Epidermal melanocyte (primary cell): ENCODE measurements around the gene CBX2.
"Not testable (repeated sequence)": the region's sequence is repeated elsewhere in the genome, so short reads cannot be mapped to it uniquely, and the experiment has no call there.

ENCODE experiments used
- DNase-seq: peaks from one replicate; pipeline ENCODE4 v3.0.0; 2011; ENCODE audit warnings: low spot score; ENCODE audit not compliant: insufficient read length

Gene CBX2

DNA sequence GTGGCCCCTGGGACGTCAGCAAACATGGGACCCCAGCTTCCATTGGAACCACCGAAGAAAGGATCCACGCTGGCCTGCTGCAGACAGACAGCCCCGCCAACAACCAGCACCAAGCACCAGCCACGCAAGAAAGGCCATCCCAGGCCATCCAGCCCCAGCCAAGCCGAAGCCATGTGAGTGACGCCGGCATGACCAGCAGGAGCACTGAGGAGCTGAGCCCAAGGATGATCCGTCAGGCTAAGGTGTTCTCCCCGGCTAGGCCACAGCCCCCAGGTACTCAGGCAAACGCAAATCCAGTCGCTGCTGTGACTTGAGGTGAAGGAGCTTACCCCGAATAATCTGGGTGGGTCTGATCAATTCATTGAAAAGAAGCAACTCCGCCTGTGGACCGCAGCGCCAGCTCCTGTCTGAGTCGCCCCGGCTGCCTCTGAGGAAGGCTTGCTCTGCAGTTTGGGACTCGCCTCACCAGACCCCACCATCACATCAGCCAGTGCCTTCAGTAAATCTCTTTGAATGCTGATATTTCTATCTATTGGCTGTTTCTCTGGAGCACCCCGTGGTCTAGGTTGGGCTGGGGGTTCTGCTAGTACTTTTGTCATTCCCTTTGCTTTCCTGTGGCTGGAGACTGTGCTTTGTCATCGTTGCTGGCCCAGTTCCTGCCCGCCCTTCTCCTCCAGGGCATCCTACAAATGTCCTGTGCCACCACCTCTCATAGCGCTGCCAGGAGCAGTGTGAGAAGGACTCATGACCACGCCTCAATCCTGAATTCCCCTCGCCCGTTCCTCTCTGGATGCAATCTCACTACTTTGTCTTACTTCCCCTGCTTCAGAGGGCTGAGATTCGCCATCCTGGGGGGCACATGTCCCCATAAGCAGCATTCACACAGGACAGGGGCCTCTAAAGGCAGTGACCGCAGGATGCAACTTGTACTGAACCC is 8.1 kb upstream of the CBX2 start:
- DNase-seq = no peak

GRCh38 chr17:79771276-79771675 is 6.7 kb upstream of the CBX2 start:
- DNase-seq = no peak

DNA sequence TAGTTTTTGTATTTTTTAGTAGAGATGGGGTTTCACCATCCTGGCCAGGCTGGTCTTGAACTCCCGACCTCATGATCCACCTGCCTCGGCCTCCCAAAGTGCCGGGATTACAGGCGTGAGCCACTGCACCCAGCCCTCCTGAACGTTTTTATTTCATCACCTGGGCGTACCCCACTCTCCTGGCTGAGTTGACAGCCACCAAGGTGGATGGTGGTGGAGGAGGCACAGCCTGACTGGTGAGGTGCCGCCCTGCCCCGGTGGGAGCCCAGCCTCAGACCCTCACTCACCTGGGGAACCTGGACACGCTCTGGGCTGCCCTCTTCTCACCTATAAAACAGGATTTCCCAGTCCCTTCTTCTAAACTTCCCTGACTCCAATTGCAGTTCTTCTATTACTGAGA is 5.2 kb upstream of the CBX2 start:
- not testable (repeated sequence) for DNase-seq

DNA sequence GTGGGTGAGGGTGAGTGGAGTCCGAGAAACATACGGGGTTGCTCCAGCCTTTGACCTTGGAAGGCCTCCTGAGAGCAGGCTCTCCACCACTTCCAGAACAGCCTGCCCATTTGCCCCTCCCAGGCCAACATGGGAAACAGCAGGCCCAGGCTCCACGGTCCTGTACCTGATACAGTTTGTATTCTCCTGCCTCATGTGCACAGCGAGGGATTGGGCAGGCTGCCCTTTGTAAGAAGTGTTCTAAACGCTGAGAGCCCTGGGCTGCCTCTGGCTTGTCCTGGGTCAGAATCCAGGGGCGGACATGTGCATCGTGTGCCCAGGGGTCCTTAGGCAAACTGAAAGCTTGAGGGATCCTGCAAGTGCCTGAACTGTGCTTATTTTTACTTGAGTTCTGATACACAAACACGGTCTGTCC is 3.4 kb upstream of the CBX2 start:
- no peak for DNase-seq

- no peak for DNase-seq
Measured at GRCh38 chr17:79775632-79776031, 2.3 kb upstream of the CBX2 start.

DNA sequence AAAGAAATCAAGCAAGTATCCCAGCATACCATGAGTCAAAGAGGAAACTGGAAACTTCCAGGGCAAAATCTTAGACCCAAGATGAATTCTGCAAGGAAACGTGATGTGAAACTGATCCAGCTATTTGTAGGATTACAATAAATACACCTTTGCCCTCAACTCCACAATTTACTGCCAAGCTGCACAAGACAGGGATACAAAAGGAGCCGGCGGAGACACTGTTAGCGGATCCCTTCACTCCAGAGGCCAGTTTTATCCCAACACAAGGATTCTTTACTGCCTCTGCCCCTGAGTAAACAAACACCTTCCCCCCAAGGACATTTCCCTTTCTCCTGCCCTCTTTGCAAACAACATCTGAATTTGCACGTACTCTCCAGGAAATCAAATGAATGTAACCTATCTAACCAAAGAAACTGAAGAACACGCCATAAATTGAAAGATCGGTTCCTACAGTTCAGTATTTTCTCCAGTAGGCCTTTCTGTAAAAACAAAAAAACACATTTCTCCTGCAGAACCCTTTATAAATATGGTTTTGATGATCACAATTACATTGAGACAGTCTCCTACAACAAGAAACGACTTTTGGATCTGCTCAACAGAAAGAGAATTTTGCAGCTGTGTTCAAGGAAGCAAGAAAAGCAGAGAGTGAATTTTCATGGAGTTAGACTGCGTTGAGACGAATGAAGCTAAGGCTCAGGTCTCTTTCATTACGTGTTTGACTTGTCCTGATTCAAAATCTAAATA is 1.4 kb upstream of the CBX2 start:
- DNase-seq = no peak

DNA sequence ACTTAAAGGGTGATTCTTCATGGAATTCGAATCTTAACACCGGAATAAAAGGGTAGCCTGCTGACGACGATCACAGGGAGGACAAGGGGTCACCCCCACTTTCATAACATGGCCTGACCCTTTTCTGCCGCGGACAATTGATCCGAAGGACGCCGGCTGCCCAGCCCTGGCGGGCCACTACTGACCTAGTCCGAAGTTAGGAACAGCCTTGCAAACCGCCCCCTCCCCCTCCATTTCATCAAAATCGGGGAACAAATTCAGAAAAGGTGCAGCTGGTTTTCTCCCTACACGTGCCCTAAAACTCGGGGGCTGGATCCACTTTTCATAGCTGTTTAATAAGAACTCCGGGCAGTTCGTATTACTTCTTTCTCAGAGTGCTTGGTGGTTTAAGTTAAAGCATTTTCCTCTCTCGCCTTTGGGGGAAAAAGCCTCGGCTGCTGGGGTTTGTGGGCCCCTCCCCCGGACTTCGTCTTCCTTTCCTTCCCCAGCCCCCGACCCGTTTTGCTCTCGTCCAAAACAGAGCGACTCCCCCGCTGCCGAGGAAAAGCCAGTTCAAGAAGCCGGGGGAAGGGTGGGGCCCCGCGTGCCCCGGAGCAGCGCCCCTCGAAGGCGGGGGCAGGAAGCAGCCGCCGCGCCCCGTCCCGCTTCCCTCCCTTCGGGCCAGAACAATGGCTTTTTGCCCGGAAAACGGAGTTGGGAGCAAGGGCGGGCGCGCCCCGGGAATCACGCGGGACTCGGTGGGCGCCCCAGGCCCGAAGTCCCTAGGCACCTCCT is 641 bp upstream of the CBX2 start:
- no peak for DNase-seq

- DNase-seq = no peak
Measured at GRCh38 chr17:79778504-79779083, 646 bp downstream of the CBX2 start.

DNA sequence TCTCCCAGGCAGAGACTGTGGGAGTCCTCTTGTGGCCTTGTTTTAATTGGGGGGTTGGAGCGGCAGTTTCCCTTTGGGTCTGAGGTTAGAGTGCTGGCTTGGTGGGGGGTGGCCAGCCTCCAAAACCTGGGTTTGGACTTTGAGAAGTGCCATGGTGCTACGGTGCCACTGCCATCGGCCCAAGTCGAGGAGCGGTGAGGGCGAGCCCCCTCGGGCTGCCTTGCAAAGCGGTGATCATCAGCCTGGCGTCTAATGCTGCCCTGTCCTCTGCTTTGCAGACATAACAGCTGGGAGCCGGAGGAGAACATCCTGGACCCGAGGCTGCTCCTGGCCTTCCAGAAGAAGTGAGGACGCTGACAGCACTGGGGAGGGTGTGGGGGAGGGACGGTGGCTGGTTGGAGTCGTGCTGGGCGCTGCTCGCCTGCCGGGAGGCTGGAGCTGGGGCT is 1.2 kb downstream of the CBX2 start:
- no peak for DNase-seq

DNA sequence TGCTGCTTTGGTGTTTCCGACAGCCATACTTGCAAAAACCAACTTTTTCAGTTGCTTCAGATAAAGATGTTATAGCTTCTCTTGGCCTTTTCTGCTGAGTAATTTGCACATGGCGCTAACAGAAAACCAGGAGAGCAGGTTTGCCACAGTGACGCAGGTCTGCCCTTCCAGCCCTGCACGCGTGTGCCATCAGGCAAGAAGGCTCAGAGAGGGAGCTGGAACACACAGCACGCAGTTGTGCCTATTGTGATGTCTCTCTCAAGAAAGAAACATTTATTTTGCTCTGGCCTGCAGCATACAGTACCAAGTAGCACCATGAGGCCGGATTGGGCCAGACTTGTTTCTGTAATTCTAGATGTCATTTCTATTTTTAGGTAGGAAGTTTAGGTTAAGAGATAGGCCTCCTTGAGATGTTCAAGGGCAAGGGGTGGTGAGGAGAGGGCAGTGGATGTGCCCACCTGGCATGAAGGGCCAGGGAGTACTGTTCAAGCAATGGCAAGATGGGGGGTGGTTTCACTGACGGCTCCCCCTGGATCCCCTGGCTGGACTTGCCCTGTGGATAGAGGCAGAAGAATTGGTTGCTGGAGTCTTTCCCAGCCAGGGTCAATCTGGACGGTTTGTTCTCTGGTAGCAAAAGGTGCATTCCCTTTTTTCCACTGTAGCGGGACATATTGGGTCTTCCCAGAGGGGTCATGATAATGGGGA is 1.9 kb downstream of the CBX2 start:
- DNase-seq = no peak

DNA sequence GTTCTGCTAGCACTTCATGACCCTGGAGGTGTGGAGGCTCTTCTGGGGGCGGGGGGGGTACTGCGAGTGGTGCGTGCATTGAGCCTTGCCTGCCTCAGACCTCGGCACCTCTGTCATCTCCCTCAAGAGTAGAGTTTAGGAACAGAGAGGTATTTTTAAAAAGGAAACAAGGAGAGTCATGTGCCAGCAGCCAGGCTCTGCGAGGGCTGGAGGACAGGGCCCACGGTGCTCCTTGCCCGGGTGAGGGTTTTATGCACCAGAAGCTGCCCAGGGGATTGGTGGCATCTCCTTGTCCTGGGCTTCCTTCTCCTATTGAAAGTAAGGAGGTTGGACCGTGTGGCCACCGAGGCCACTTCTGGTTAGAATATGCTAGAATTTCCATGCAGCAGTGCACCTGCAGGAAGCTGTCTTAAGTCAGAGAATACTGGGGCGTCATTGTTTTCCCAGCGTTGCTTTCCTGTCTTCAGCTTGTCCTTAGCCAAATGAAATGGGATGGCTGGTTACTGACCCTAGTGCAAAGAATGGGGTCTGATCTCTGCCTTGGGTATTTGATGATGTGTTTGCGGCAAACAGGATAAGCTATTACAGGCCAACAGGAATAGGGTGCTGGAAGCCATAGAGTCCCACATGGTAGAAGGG is 3.2 kb downstream of the CBX2 start:
- DNase-seq = no peak

- DNase-seq = no peak
Measured at GRCh38 chr17:79781736-79782575, 4.0 kb downstream of the CBX2 start.

DNA sequence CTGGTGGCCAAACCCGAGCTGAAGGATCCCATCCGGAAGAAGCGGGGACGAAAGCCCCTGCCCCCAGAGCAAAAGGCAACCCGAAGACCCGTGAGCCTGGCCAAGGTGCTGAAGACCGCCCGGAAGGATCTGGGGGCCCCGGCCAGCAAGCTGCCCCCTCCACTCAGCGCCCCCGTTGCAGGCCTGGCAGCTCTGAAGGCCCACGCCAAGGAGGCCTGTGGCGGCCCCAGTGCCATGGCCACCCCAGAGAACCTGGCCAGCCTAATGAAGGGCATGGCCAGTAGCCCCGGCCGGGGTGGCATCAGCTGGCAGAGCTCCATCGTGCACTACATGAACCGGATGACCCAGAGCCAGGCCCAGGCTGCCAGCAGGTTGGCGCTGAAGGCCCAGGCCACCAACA is 5.9 kb downstream of the CBX2 start:
- DNase-seq = no peak

DNA sequence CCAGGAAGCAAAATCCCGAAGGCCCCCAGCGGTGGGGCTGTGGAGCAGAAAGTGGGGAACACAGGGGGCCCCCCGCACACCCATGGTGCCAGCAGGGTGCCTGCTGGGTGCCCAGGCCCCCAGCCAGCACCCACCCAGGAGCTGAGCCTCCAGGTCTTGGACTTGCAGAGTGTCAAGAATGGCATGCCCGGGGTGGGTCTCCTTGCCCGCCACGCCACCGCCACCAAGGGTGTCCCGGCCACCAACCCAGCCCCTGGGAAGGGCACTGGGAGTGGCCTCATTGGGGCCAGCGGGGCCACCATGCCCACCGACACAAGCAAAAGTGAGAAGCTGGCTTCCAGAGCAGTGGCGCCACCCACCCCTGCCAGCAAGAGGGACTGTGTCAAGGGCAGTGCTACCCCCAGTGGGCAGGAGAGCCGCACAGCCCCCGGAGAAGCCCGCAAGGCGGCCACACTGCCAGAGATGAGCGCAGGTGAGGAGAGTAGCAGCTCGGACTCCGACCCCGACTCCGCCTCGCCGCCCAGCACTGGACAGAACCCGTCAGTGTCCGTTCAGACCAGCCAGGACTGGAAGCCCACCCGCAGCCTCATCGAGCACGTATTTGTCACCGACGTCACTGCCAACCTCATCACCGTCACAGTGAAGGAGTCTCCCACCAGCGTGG is 6.5 kb downstream of the CBX2 start:
- DNase-seq = no peak

DNA sequence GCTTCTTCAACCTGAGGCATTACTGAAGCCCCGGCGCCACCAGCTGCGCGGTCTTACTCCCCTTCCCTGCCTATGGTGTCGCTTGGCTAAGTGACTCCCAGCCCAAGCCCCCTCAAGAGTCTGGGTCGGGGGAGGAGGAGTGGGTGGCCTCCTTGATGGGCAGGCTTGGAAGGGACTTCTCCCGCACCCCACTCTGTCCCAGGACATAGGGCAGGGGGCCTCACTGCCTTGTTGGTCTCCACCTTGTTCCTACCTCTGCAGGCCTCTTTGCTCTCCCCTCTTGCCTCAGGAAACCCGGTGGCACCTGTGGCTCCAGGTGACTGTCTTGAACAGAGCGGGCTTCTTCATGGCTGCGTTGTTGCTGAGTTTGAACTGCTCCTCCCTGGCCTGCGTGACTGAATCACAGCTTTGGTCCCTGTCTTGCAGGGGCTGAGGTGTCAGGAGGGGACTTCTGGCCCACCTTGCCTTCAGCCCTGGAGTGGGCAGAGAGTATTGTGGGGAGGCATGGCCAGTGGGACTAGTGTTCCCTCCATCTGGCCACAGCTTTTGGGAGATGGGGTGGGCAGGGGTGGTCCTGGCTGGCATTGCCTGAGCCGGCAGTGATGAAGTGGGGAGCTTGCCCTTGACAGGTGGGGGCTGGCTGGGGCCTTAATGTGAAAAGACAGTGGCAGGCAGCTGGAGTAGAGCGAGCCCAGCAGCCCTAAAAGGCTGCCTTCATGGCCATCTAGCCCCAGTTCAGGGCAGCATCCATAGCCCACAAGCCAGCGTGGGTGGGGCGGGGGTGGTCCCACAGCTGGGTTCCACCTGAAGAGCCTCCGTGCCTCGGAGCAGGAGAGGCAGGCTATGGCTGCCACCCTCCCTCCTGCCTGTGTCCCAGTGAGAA is 7.3 kb downstream of the CBX2 start:
- DNase-seq = no peak

DNA sequence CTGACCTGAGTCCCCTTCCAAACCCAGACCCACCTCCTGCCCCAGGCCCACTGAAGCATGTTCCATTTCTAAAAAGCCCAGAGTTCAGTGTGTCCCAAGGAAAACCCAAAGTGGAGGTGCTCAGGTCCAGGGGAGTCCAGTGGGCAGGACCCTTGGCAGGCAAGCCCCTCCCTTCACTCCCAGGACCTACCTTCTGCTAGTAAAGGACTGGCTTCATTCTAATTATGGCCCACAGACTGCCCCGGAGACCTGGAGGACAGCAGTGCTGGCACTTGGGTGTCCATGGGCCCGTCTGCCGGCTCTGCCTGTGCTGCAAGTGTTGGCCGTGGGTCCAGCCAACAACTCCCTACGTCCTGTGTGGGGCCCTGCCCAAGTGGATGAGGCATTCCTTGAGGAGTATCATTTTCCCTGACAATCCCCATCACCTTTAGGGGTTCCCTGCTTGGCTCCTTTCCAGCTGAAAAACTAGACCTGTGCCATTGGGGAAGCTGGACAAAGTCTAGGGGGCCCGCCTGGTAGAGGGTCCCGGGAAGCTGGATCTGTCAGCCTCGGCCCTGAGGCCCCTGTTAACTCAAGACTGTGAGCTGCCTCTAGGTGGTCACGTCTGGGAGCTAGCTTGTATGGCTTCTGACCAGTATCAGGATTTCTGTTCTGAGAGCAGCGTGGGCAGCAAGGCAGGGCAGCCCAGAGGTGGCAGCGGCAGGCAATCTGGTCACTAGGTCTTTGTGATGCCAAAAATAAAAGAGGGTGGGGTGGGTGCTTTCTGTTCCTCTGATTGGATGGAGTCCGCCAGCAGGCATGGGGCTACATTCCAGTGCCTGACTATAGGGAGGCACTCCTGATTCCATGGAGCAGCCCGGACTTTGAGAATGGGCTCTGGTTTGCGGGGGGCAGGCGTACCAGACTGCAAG is 8.2 kb downstream of the CBX2 start:
- no peak for DNase-seq
